A673 (cell line): ENCODE results near the gene CHML.

ENCODE experiments used
- EZH2 ChIP-seq: fragments of 200-600 bp; sonication (generic); IDR thresholded peaks from 2 replicates; pipeline ENCODE4 v1.6.1; 2017; ENCODE audit warnings: borderline replicate concordance, low read depth, mild to moderate bottlenecking, mixed read lengths, antibody characterized with exemption, low read length; ENCODE audit not compliant: poor library complexity, severe bottlenecking
- TF ChIP-seq, protein P1 (sequence below): fragments of 300-800, 200-600 bp; sonication (generic); conservative IDR thresholded peaks from 2 replicates; pipeline ENCODE4 v1.5.1; 2017; ENCODE audit warnings: low read depth, mild to moderate bottlenecking, antibody characterized with exemption, low read length, moderate library complexity, mixed read lengths

- TF ChIP-seq, protein P1, sequence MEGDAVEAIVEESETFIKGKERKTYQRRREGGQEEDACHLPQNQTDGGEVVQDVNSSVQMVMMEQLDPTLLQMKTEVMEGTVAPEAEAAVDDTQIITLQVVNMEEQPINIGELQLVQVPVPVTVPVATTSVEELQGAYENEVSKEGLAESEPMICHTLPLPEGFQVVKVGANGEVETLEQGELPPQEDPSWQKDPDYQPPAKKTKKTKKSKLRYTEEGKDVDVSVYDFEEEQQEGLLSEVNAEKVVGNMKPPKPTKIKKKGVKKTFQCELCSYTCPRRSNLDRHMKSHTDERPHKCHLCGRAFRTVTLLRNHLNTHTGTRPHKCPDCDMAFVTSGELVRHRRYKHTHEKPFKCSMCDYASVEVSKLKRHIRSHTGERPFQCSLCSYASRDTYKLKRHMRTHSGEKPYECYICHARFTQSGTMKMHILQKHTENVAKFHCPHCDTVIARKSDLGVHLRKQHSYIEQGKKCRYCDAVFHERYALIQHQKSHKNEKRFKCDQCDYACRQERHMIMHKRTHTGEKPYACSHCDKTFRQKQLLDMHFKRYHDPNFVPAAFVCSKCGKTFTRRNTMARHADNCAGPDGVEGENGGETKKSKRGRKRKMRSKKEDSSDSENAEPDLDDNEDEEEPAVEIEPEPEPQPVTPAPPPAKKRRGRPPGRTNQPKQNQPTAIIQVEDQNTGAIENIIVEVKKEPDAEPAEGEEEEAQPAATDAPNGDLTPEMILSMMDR: no peak
- no peak for TF ChIP-seq EZH2
Observed at GRCh38 chr1:241632987-241633386, 7.2 kb downstream of the CHML start.
